Heart left ventricle (tissue), 16 donors: ENCODE measurements around the gene PNPLA1. TPM values are rescaled to one million over a fixed set of nuclear protein-coding genes. Genes with fewer than 3 reads are reported as not detected.

ENCODE experiments used
- ATAC-seq, 4 donors: fragments of 200-7000 bp; cut with Tn5 transposase; one replicate each; pipeline ENCODE4 v1.9.1; 2020 to 2022; ENCODE audit warnings: moderate library complexity in 4 of 4, mild to moderate bottlenecking in 3 of 4, moderate number of reproducible peaks in 1 of 4
- DNase-seq, 5 donors: peaks; one replicate each; pipeline ENCODE4 v3.0.0-alpha.2; 2020
- H3K27ac ChIP-seq, 12 donors: fragments of 200-600 bp; sonication (generic) in 4 of 12; one replicate each; pipeline versions ENCODE4 v1.5.0 to v1.8.0; 2016 to 2022; ENCODE audit warnings: mild to moderate bottlenecking in 2 of 12
- H3K27me3 ChIP-seq, 9 donors: fragments of 200-600 bp; sonication (generic) in 2 of 9; one replicate each; pipeline versions ENCODE4 v1.5.1 to v1.8.0; 2016 to 2022; ENCODE audit warnings: mild to moderate bottlenecking in 3 of 9
- H3K36me3 ChIP-seq, 9 donors: fragments of 200-600 bp; sonication (generic) in 2 of 9; one replicate each; pipeline versions ENCODE4 v1.5.0 to v1.8.0; 2018 to 2022; ENCODE audit warnings: mild to moderate bottlenecking in 2 of 9
- H3K4me1 ChIP-seq, 12 donors: fragments of 200-600 bp; sonication (generic) in 4 of 12; one replicate each; pipeline versions ENCODE4 v1.5.0 to v1.8.0; 2016 to 2022; ENCODE audit warnings: mild to moderate bottlenecking in 3 of 12
- H3K4me3 ChIP-seq, 12 donors: fragments of 200-600 bp; sonication (generic) in 4 of 12; one replicate each; pipeline versions ENCODE4 v1.5.0 to v1.8.0; 2017 to 2022; ENCODE audit warnings: mild to moderate bottlenecking in 9 of 12, moderate library complexity in 4 of 12
- H3K9me3 ChIP-seq, 12 donors: fragments of 200-600 bp; sonication (generic) in 4 of 12; one replicate each; pipeline versions ENCODE4 v1.5.0 to v1.8.0; 2016 to 2022; ENCODE audit warnings: mild to moderate bottlenecking in 1 of 12
- POLR2A ChIP-seq, 2 donors: fragments of 450-650 bp; IDR thresholded peaks; one replicate each; pipeline ENCODE4 v1.6.1; 2017; ENCODE audit warnings: antibody characterized with exemption in 2 of 2, mild to moderate bottlenecking in 2 of 2, moderate library complexity in 2 of 2
- WGBS, 4 donors: extraction: QIAGEN DNeasy Blood & Tissue Kit in 2 of 4; methylation state at CpG; one replicate each; pipeline versions ENCODE4 v1.1.5 to v1.1.7; 2013 to 2018; 5-methylcytosine and 5-hydroxymethylcytosine counted together
- intact Hi-C, 10 donors: fragments of 100-400 bp; cut with DNase I; formaldehyde crosslinking; loops; one replicate each; pipeline versions ENCODE4 v1.11.1 to v1.14.2; 2022
- polyA plus RNA-seq, 2 donors: library from polyadenylated mRNA; stranded (reverse); fragments of 200-250 nt; gene quantifications; one replicate each; pipeline ENCODE4 v1.2.3, GENCODE V29; 2013
- total RNA-seq, 9 donors: library from RNA; depleted of rRNA in 2 of 9; stranded (reverse); fragments of >200 nt in 2 of 9; fragmentation: NEBNext Ultra II Directional in 3 of 9; extraction: Animal tissue kit (Norgen Biotek cat#: 25700) in 3 of 9; gene quantifications; one replicate each; pipeline versions ENCODE4 v1.1.0 to v1.2.4, GENCODE V29; 2016 to 2023
- TF ChIP-seq, protein P1 (sequence below), 12 donors: fragments of 200-600 bp; sonication (generic) in 4 of 12; IDR thresholded peaks; one replicate each; pipeline versions ENCODE4 v1.5.0 to v1.8.0; 2018 to 2022; ENCODE audit warnings: antibody characterized with exemption in 12 of 12, mild to moderate bottlenecking in 5 of 12
- donor health status: ischemic (EF 13 %, LVEDD 7.1; RV severe dilation, severe dysfunction).
- donor health status: healthy with polysubstance abuse.
- donor health status: DM: no; HTN: yes; CAD: no.
- donor health status: DM: no; HTN: no; CAD: no.
- donor health status: ischemic (EF 25% LVEDD 6.9; RV normal size, moderate dysfunction).
- donor health status: ischemic (EF 25% LVEDD 5.7; RV mildly dilated, moderate dysfunction).
- donor health status: healthy.
- donor health status: DM: yes; HTN: yes; CAD: no.
- donor health status: ischemic (EF 35%, LVEDD 5.7; RV mildly dilated, moderate dysfunction).
- donor health status: nonischemic (EF 11% LVEDD 7.7; RV severe dilation, severe dysfunction).
- donor health status: DM: yes; HTN: yes; CAD: no.
- donor health status: PGD.
- donor health status: ischemic (EF 29% LVEDD 5.4; RV normal size, mild dysfunction).
- donor health status: nonischemic (EF 23%, LVEDD 6.1; RV moderate dilation, normal function).

PNPLA1 gene
- total and polyA plus RNA-seq, 11 donors, result 0.06 to 0.41 TPM; not detected in 9

DNA sequence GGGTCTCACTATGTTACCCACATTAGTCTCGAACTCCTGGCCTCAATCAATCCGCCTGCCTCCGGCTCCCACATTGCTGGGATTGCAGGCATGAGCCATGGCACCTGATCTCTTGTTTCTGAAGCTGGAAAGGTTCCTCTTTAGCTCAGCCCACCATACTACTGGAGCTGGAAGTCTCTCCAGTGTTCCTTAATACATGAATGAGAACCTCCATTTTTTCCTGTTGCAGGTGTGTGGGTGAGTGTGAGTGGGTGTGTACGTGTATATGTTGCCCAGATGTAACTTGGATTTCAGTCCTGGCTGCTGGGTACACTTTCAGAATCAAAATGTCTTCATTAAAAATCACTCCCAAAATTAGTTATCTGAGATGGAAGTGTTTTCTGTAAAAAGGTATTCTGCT, 11.1 kb downstream of the PNPLA1 start:
- WGBS, 4 donors, result 78 to 89% (median 86%) methylated on average over 4 of the region's 4 CpGs
- H3K27me3 ChIP-seq, result peaks cover 6 to 45% (median 15%) of the 10 kb centered on the region in 9 donors
- TF ChIP-seq, protein P1, sequence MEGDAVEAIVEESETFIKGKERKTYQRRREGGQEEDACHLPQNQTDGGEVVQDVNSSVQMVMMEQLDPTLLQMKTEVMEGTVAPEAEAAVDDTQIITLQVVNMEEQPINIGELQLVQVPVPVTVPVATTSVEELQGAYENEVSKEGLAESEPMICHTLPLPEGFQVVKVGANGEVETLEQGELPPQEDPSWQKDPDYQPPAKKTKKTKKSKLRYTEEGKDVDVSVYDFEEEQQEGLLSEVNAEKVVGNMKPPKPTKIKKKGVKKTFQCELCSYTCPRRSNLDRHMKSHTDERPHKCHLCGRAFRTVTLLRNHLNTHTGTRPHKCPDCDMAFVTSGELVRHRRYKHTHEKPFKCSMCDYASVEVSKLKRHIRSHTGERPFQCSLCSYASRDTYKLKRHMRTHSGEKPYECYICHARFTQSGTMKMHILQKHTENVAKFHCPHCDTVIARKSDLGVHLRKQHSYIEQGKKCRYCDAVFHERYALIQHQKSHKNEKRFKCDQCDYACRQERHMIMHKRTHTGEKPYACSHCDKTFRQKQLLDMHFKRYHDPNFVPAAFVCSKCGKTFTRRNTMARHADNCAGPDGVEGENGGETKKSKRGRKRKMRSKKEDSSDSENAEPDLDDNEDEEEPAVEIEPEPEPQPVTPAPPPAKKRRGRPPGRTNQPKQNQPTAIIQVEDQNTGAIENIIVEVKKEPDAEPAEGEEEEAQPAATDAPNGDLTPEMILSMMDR (IDR thresholded peaks at IDR 0.05), result no peak
- no peak for TF ChIP-seq POLR2A (IDR thresholded peaks at IDR 0.05)

GRCh38 chr6:36283608-36284007, 13.7 kb downstream of the PNPLA1 start:
- 80 to 87% (median 85%) methylated on average over 1 of the region's 1 CpG for WGBS, 4 donors
- TF ChIP-seq POLR2A (IDR thresholded peaks at IDR 0.05), result no peak
- TF ChIP-seq, protein P1 (IDR thresholded peaks at IDR 0.05), result no peak

More for the DNA sequence above, 11.1 kb downstream of the PNPLA1 start:
- DNase-seq (no peak), ATAC-seq (no peak)
- no peaks in the 10 kb centered on the region for H3K36me3 ChIP-seq
- intact Hi-C loops, result no loop called here
- no peak overlapping the region for H3K27ac ChIP-seq
- H3K9me3 ChIP-seq, result peaks cover 0 to 8% (median 0%) of the 10 kb centered on the region in 12 donors
- no peak overlapping the region for H3K4me3 ChIP-seq
- peaks cover 0 to 7% (median 0%) of the 10 kb centered on the region in 12 donors for H3K4me1 ChIP-seq

DNA sequence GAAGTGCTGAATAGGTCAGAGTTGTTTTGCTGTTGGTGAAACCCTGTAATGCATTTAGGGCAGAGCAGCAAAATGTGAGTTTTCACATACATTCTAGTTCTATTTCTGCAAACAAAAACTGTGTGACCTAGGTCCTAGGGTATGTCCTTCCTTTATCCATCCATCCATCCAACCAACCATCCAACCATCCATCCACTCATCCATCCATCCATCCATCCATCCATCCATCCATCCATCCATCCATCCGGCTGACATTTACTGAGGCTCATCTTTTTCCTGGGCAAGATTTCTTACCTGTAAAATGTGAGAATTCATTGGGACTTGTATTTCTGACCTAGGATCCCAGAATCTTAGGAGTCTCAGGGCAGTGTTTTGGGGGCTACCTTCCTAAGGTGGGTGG, 14.5 kb downstream of the PNPLA1 start:
- DNase-seq, result no peak
- peaks cover 0 to 7% (median 0%) of the 10 kb centered on the region in 12 donors for H3K4me1 ChIP-seq

More at GRCh38 chr6:36283608-36284007, 13.7 kb downstream of the PNPLA1 start:
- ATAC-seq (no peak), DNase-seq (no peak)
- Histone ChIP-seq H3K36me3 (no peaks in the 10 kb centered on the region), H3K9me3 (peaks cover 0 to 8% (median 0%) of the 10 kb centered on the region in 12 donors), H3K4me3 (no peak overlapping the region), H3K27me3 (peaks cover 10 to 57% (median 23%) of the 10 kb centered on the region in 9 donors), H3K4me1 (peaks cover 0 to 7% (median 0%) of the 10 kb centered on the region in 12 donors), H3K27ac (no peak overlapping the region)
- intact Hi-C loops, result no loop called here

GRCh38 chr6:36285187-36285671, 15.4 kb downstream of the PNPLA1 start:
- peaks cover 0 to 8% (median 0%) of the 10 kb centered on the region in 12 donors for H3K9me3 ChIP-seq
- WGBS, 4 donors, result 13 to 27% (median 20%) methylated on average over 12 to 26 of the region's 26 CpGs
- H3K36me3 ChIP-seq, result no peaks in the 10 kb centered on the region
- ATAC-seq (no peak), DNase-seq (no peak)
- no peak overlapping the region for H3K27ac ChIP-seq
- intact Hi-C loops, result no loop called here
- peaks cover 10 to 57% (median 20%) of the 10 kb centered on the region in 9 donors for H3K27me3 ChIP-seq
- no peak overlapping the region for H3K4me3 ChIP-seq
- H3K4me1 ChIP-seq, result peaks cover 0 to 10% (median 0%) of the 10 kb centered on the region in 12 donors
- no peak for TF ChIP-seq POLR2A (IDR thresholded peaks at IDR 0.05)
- TF ChIP-seq, protein P1 (IDR thresholded peaks at IDR 0.05), result no peak

More for the DNA sequence above, 14.5 kb downstream of the PNPLA1 start:
- peaks cover 0 to 8% (median 0%) of the 10 kb centered on the region in 12 donors for H3K9me3 ChIP-seq
- no peaks in the 10 kb centered on the region for H3K36me3 ChIP-seq
- WGBS, 4 donors, result 88 to 96% (median 93%) methylated on average over 1 of the region's 1 CpG
- H3K27ac ChIP-seq, result no peak overlapping the region
- no peak overlapping the region for H3K4me3 ChIP-seq
- TF ChIP-seq, protein P1 (IDR thresholded peaks at IDR 0.05), result no peak
- TF ChIP-seq POLR2A (IDR thresholded peaks at IDR 0.05), result no peak
- ATAC-seq, result no peak
- H3K27me3 ChIP-seq, result peaks cover 10 to 57% (median 23%) of the 10 kb centered on the region in 9 donors
- intact Hi-C loops, result no loop called here
